HG03442 (cell line): ENCODE data around the gene GOLGA8R.
"Not testable (repeated sequence)": the region's sequence is repeated elsewhere in the genome, so short reads cannot be mapped to it uniquely, and the experiment has no call there.

Source experiments
- ATAC-seq: cut with Tn5 transposase; IDR thresholded peaks from one replicate; pipeline ENCODE4 v1.9.1; 2021; ENCODE audit warnings: mild to moderate bottlenecking, moderate library complexity; ENCODE audit not compliant: unreplicated experiment

Gene GOLGA8R

GRCh38 chr15:30355043-30355442, 59.0 kb downstream of the GOLGA8R start:
- not testable (repeated sequence) for ATAC-seq
